BJ (cell line): Measurements from ENCODE around the gene PROSER2. TPM values are rescaled to one million over a fixed set of nuclear protein-coding genes. Genes with fewer than 3 reads are reported as not detected.

Experiments used
- CTCF ChIA-PET: fragments of 350-600 bp; formaldehyde crosslinking; extraction: SDS; loops from one replicate; lab custom pipeline; 2021; ENCODE audit warnings: antibody characterized with exemption, inconsistent platforms; lab: Yijun Ruan, JAX
- POLR2A ChIA-PET: fragments of 300-600 bp; sonication (Branson Sonifier 250); formaldehyde crosslinking; extraction: SDS; loops from one replicate; lab custom pipeline; 2021; ENCODE audit warnings: antibody characterized with exemption; lab: Charles Lee
- DNase-seq: peaks from one replicate; pipeline ENCODE4 v3.0.0-alpha.2; 2011; ENCODE audit warnings: low read depth
- H3K27me3 ChIP-seq: 2 replicates; pipeline ENCODE4 v1.6.0; 2011; ENCODE audit warnings: low read length; ENCODE audit not compliant: control insufficient read depth, insufficient read depth
- H3K36me3 ChIP-seq: 2 replicates; pipeline ENCODE4 v1.5.1; 2011; ENCODE audit warnings: low read length; ENCODE audit not compliant: control insufficient read depth, insufficient read depth
- H3K4me3 ChIP-seq: 2 replicates; pipeline ENCODE4 v1.5.1; 2011; ENCODE audit warnings: low read depth, mild to moderate bottlenecking, control low read depth, low read length
- CTCF ChIP-seq: IDR thresholded peaks from 2 replicates; pipeline ENCODE4 v1.5.1; 2011; ENCODE audit warnings: low read depth, mild to moderate bottlenecking, control low read depth, inconsistent platforms, low read length, moderate library complexity; ENCODE audit not compliant: insufficient read depth
- polyA plus RNA-seq: library from polyadenylated mRNA; depleted of rRNA; stranded (reverse); fragments of >200 nt; gene quantifications from 2 replicates; pipeline ENCODE4 v1.2.3, GENCODE V29; 2011

Gene PROSER2
- polyA plus RNA-seq, 1 experiment = 1.2 TPM

GRCh38 chr10:11810973-11811372 lies 12.2 kb upstream of the PROSER2 start:
- no peak overlapping the region for H3K4me3 ChIP-seq
- POLR2A ChIA-PET = no interaction called here
- peaks cover 1% of the 10 kb centered on the region; the same call in 1 of the 2 replicates for H3K27me3 ChIP-seq
- CTCF ChIA-PET = interaction anchor here (1.1 to 2.3 kb wide), 3 partner anchors 9 to 28 kb away, joined by 4 to 15 read pairs (median 6); no protein-coding TSS in a partner anchor
- H3K36me3 ChIP-seq = no peaks in the 10 kb centered on the region
- no peak for DNase-seq
- TF ChIP-seq CTCF = no peak

- no peak for TF ChIP-seq CTCF
- POLR2A ChIA-PET = no interaction called here
- CTCF ChIA-PET = interaction anchor here (1.1 to 1.5 kb wide), 5 partner anchors 12 to 55 kb away, joined by 3 to 5 read pairs (median 3); no protein-coding TSS in a partner anchor
These were observed 10.0 kb upstream of the PROSER2 start for GRCh38 chr10:11813177-11813576.

GRCh38 chr10:11813855-11814567 lies 9.1 kb upstream of the PROSER2 start:
- Histone ChIP-seq H3K27me3 (no peaks in the 10 kb centered on the region), H3K36me3 (no peaks in the 10 kb centered on the region), H3K4me3 (no peak overlapping the region)
- POLR2A ChIA-PET = no interaction called here
- no peak for TF ChIP-seq CTCF
- CTCF ChIA-PET = interaction anchor here (1.1 to 1.5 kb wide), 4 partner anchors 15 to 56 kb away, joined by 3 to 5 read pairs (median 4); no protein-coding TSS in a partner anchor
- DNase-seq = no peak

More at GRCh38 chr10:11813177-11813576, 10.0 kb upstream of the PROSER2 start:
- Histone ChIP-seq H3K36me3 (no peaks in the 10 kb centered on the region), H3K27me3 (no peaks in the 10 kb centered on the region; the same call in 1 of the 2 replicates), H3K4me3 (no peak overlapping the region)
- DNase-seq = no peak

GRCh38 chr10:11819027-11819426 lies 4.1 kb upstream of the PROSER2 start:
- CTCF ChIA-PET = interaction anchor here (0.6 to 2.5 kb wide), 13 partner anchors 8 to 837 kb away, joined by 3 to 15 read pairs (median 4); no protein-coding TSS in a partner anchor
- Histone ChIP-seq H3K27me3 (no peaks in the 10 kb centered on the region), H3K4me3 (no peak overlapping the region), H3K36me3 (no peaks in the 10 kb centered on the region)
- POLR2A ChIA-PET = no interaction called here
- TF ChIP-seq CTCF = no peak
- no peak for DNase-seq

- Histone ChIP-seq H3K4me3 (no peak overlapping the region), H3K27me3 (no peaks in the 10 kb centered on the region), H3K36me3 (no peaks in the 10 kb centered on the region)
- POLR2A ChIA-PET = no interaction called here
- no peak for TF ChIP-seq CTCF
- CTCF ChIA-PET = interaction anchor here (0.9 to 1.2 kb wide), 3 partner anchors 9 to 46 kb away, joined by 3 to 5 read pairs (median 4); no protein-coding TSS in a partner anchor
- no peak for DNase-seq
These were observed 965 bp upstream of the PROSER2 start for GRCh38 chr10:11822026-11822756.
